Left forelimb (tissue), 1 donor: Measurements from ENCODE around the gene DSCAML1.

Experiments
- DNase-seq: peaks from one replicate; pipeline ENCODE4 v3.0.0-alpha.2; 2018; ENCODE audit warnings: low spot score

The DSCAML1 gene

GRCh38 chr11:117519590-117519989 is 277.4 kb downstream of the DSCAML1 start:
- DNase-seq, result no peak

GRCh38 chr11:117519170-117519569 is 277.8 kb downstream of the DSCAML1 start:
- DNase-seq, result no peak

- DNase-seq, result no peak
Measured at GRCh38 chr11:117518455-117518854, 278.6 kb downstream of the DSCAML1 start.

GRCh38 chr11:117517097-117517496 is 279.9 kb downstream of the DSCAML1 start:
- no peak for DNase-seq

- no peak for DNase-seq
Measured at GRCh38 chr11:117515892-117516787, 280.9 kb downstream of the DSCAML1 start.

- no peak for DNase-seq
Measured at GRCh38 chr11:117514256-117514655, 282.8 kb downstream of the DSCAML1 start.

- DNase-seq, result no peak
Measured at GRCh38 chr11:117513666-117514065, 283.4 kb downstream of the DSCAML1 start.

- no peak for DNase-seq
Measured at GRCh38 chr11:117511931-117512539, 285.0 kb downstream of the DSCAML1 start.

GRCh38 chr11:117511483-117511930 is 285.5 kb downstream of the DSCAML1 start:
- DNase-seq, result no peak

- DNase-seq, result no peak
Measured at GRCh38 chr11:117510646-117511045, 286.4 kb downstream of the DSCAML1 start.

- DNase-seq, result no peak
Measured at GRCh38 chr11:117509543-117509942, 287.5 kb downstream of the DSCAML1 start.

- DNase-seq, result no peak
Measured at GRCh38 chr11:117506971-117507370, 290.0 kb downstream of the DSCAML1 start.

- DNase-seq, result no peak
Measured at GRCh38 chr11:117505285-117505970, 291.6 kb downstream of the DSCAML1 start.

- DNase-seq, result no peak
Measured at GRCh38 chr11:117502779-117503100, 294.3 kb downstream of the DSCAML1 start.

GRCh38 chr11:117502015-117502778 is 294.8 kb downstream of the DSCAML1 start:
- no peak for DNase-seq

- no peak for DNase-seq
Measured at GRCh38 chr11:117501237-117501898, 295.6 kb downstream of the DSCAML1 start.

- no peak for DNase-seq
Measured at GRCh38 chr11:117498791-117499190, 298.2 kb downstream of the DSCAML1 start.

- no peak for DNase-seq
Measured at GRCh38 chr11:117497206-117497951, 299.6 kb downstream of the DSCAML1 start.

- no peak for DNase-seq
Measured at GRCh38 chr11:117495357-117495756, 301.7 kb downstream of the DSCAML1 start.

GRCh38 chr11:117492578-117493251 is 304.3 kb downstream of the DSCAML1 start:
- DNase-seq, result no peak
